8988T (cell line): ENCODE data around the gene TUFT1.

ENCODE experiments used
- DNase-seq: peaks from one replicate; pipeline ENCODE4 v3.0.0; 2011

Gene TUFT1

GRCh38 chr1:151619489-151620093 is 79.5 kb downstream of the TUFT1 start:
- no peak for DNase-seq

- DNase-seq: no peak
Measured at GRCh38 chr1:151620286-151620685, 80.2 kb downstream of the TUFT1 start.

GRCh38 chr1:151621351-151621750 is 81.2 kb downstream of the TUFT1 start:
- DNase-seq: no peak

- DNase-seq: no peak
Measured at GRCh38 chr1:151624783-151625182, 84.7 kb downstream of the TUFT1 start.

GRCh38 chr1:151626740-151627334 is 86.7 kb downstream of the TUFT1 start:
- DNase-seq: no peak

GRCh38 chr1:151629278-151629677 is 89.2 kb downstream of the TUFT1 start:
- DNase-seq: no peak
